ENCODE results near the gene TP53I3. TPM values are rescaled to one million over a fixed set of nuclear protein-coding genes. Genes with fewer than 3 reads are reported as not detected.

The TP53I3 gene, protein sequence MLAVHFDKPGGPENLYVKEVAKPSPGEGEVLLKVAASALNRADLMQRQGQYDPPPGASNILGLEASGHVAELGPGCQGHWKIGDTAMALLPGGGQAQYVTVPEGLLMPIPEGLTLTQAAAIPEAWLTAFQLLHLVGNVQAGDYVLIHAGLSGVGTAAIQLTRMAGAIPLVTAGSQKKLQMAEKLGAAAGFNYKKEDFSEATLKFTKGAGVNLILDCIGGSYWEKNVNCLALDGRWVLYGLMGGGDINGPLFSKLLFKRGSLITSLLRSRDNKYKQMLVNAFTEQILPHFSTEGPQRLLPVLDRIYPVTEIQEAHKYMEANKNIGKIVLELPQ
- 100 to 1,000 TPM in 1 of 8 experiments, 10 to 100 TPM in 5, 1 to 10 TPM in 2; 7.5 to 177 (median 30.4) TPM for total RNA-seq

DNA sequence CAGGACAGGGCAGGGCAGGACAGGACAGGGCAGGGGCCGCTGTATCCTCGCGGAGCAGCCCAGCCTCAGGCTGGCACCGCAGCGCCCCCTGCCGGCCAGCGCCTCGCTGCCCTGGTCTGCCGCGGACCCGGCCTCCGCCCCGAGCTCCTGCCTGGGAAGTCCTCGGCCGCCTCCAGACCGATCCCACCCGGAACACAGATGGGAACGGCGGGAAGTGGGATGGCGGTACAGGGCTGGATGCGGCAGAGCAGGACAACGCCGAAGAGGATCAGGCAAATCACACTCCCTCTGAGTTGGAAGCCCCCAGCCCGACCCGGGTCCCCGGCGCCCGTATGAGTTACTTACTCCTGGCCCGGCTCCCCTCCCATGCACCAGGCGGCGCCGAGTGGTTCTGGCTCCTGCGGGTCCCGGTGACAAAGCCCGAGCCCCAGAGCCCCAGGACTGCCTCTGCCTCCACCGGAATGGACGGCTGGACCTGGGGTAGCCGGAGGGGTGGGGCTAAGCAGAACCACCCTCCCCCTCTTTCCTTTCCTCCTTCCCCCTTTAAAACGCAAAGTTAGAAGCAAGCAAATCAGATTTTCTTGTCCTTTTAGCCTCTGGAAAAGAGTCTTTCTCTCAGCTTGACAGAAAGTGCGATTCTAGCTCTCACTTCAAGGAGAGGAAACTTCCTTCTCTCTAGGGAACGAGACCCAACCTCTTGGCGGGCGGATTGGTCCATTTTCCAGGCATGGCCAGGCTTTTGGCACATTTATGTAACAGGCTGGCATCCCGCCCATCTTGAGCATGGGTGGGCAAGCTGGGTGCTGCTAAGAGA lies at the start of gene TP53I3:
TP53I3 (minus strand) TSS at position 449 of the 814 bp plus-strand sequence. CDS start 508 bp downstream, outside the sequence.
- H3K4me1 ChIP-seq (replicated peaks in 1 of 2) = peaks cover 4 to 8% of the 10 kb centered on the region in 2 donors
- H3K27ac ChIP-seq = peak within 1 kb of the TSS; percentile 67 to 89
- H3K4me3 ChIP-seq = peak within 1 kb of the TSS; percentile 32 to 48 (median 45)
- WGBS, 10 experiments = 0 to 11% (median 4%) methylated on average over 3 to 16 of the region's 44 CpGs; no CpG with 5 or more reads in 6 of the 10 experiments
- in situ Hi-C loops (cut with MboI; ENCODE audit: low pct_unique_long_range_greater_than_20kb in 2 of 9, low sequenced_read_pairs in 9 of 9, unreplicated experiment in 9 of 9) = loop anchor here in 2 of 9 experiments (25.0 kb wide), 2 partner anchors 103 to 303 kb away; partner anchors contain the start of gene FAM228A (in 1 of the 2)
- peak; percentile 74 to 97 (median 94) for ATAC-seq (replicated peaks in 6 of 8)

GRCh38 chr2:24132543-24132942 lies 47.9 kb upstream of the TP53I3 start:
- ATAC-seq (replicated peaks in 6 of 8) = no peak
- no peaks in the 10 kb centered on the region for H3K4me1 ChIP-seq (replicated peaks in 1 of 2)
- H3K4me3 ChIP-seq = no peak overlapping the region
- whole genome bisulfite sequencing, 10 experiments = 36 to 100% (median 96%) methylated on average over 1 to 3 of the region's 3 CpGs; no CpG with 5 or more reads in 1 of the 10 experiments
- H3K27ac ChIP-seq = no peak overlapping the region
- in situ Hi-C loops (cut with MboI; ENCODE audit: low pct_unique_long_range_greater_than_20kb in 2 of 9, low sequenced_read_pairs in 9 of 9, unreplicated experiment in 9 of 9) = loop anchor here in 1 of 9 experiments (25.0 kb wide), 1 partner anchor 255 kb away; no protein-coding TSS in a partner anchor

- in situ Hi-C loops (cut with MboI; ENCODE audit: low pct_unique_long_range_greater_than_20kb in 2 of 9, low sequenced_read_pairs in 9 of 9, unreplicated experiment in 9 of 9) = loop anchor here in 1 of 9 experiments (25.0 kb wide), 1 partner anchor 261 kb away; no protein-coding TSS in a partner anchor
- no peak for ATAC-seq (replicated peaks in 6 of 8)
- 60 to 100% (median 88%) methylated on average over 1 of the region's 1 CpG; no CpG with 5 or more reads in 5 of the 10 experiments for WGBS, 10 experiments
- Histone ChIP-seq H3K4me1 (replicated peaks in 1 of 2) (peaks cover 8 to 9% of the 10 kb centered on the region in 2 donors), H3K27ac (no peak overlapping the region), H3K4me3 (no peak overlapping the region)
These were observed 41.3 kb upstream of the TP53I3 start for GRCh38 chr2:24125956-24126355.

- peak in 7 of 8 experiments; percentile 5 to 14 (median 8) for ATAC-seq (replicated peaks in 6 of 8)
- Histone ChIP-seq H3K4me3 (peak overlapping the region; percentile 61 to 89 (median 73)), H3K4me1 (replicated peaks in 1 of 2) (peaks cover 8 to 9% of the 10 kb centered on the region in 2 donors), H3K27ac (peak overlapping the region; percentile 91 to 93)
- in situ Hi-C loops (cut with MboI; ENCODE audit: low pct_unique_long_range_greater_than_20kb in 2 of 9, low sequenced_read_pairs in 9 of 9, unreplicated experiment in 9 of 9) = loop anchor here in 1 of 9 experiments (25.0 kb wide), 1 partner anchor 238 kb away; the partner anchor contains the start of gene ITSN2
- WGBS, 10 experiments = 0 to 57% (median 25%) methylated on average over 1 to 6 of the region's 9 CpGs
These were observed 39.4 kb upstream of the TP53I3 start for GRCh38 chr2:24123922-24124580.

- peak; percentile 88 to 96 (median 95) for ATAC-seq (replicated peaks in 6 of 8)
- H3K4me3 ChIP-seq = peak within 1 kb of the TSS; percentile 61 to 89 (median 73)
- peak within 1 kb of the TSS; percentile 91 to 93 for H3K27ac ChIP-seq
- peaks cover 8 to 9% of the 10 kb centered on the region in 2 donors for H3K4me1 ChIP-seq (replicated peaks in 1 of 2)
- in situ Hi-C loops (cut with MboI; ENCODE audit: low pct_unique_long_range_greater_than_20kb in 2 of 9, low sequenced_read_pairs in 9 of 9, unreplicated experiment in 9 of 9) = loop anchor here in 1 of 9 experiments (25.0 kb wide), 1 partner anchor 239 kb away; the partner anchor contains the start of gene ITSN2
- WGBS, 10 experiments = 0 to 4% (median 0%) methylated on average over 2 to 13 of the region's 103 CpGs; no CpG with 5 or more reads in 7 of the 10 experiments
These were observed 38.7 kb upstream of the TP53I3 start, which contains the start of the genes FAM228B and PFN4 for GRCh38 chr2:24123195-24123921. Gene FAM228B (plus strand): TSS chr2:24123469. CDS start chr2:24124362, 893 bp downstream. Gene PFN4 (minus strand): TSS chr2:24123334. CDS start chr2:24122535, 799 bp downstream.

DNA sequence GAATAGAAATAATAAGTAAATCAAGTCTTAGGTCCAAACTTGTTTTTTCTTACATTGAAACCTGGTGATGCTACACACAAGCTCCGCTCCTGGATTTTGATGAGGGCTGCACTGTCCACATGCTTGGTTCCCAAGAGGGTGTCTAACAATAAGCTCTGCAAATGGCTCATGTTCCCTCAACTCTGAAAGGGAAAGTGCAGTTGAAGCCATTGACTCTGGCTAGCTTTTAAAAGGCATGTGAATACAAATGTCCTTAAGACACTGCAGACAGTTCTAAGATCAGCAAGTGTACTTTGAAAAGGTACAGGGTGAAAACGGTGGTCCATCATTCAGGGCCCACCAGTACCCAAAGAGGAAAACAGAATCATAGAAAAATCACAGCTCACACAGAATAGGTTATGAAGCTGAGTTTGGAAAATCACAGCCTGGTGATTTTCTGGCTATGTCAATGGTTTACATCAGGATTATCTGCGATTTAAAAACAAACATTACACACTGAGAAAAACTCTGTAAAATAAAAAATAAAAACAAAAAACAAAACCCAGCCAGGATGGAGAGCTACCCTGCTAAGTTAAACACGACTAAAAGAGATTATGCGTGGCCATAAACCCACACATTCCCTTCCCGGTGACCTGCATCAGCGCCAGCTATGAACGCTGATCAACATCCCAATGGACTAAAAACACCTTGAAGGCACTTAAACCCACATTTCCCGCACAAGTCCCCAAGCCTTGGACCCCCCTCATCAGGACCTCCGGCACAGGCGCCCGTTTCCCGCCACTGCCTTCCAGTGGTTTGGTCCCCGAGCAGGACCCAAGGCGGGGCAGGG lies 37.9 kb upstream of the TP53I3 start:
- Histone ChIP-seq H3K4me1 (replicated peaks in 1 of 2) (peaks cover 9 to 12% of the 10 kb centered on the region in 2 donors), H3K27ac (peak overlapping the region; percentile 91 to 93), H3K4me3 (peak overlapping the region; percentile 61 to 89 (median 73))
- in situ Hi-C loops (cut with MboI; ENCODE audit: low pct_unique_long_range_greater_than_20kb in 2 of 9, low sequenced_read_pairs in 9 of 9, unreplicated experiment in 9 of 9) = loop anchor here in 1 of 9 experiments (25.0 kb wide), 1 partner anchor 240 kb away; the partner anchor contains the start of gene ITSN2
- peak in 1 of 8 experiments; percentile 3 for ATAC-seq (replicated peaks in 6 of 8)
- 7 to 61% (median 21%) methylated on average over 1 to 12 of the region's 15 CpGs for WGBS, 10 experiments

- no peak overlapping the region for H3K27ac ChIP-seq
- no peak overlapping the region for H3K4me3 ChIP-seq
- 20 to 76% (median 50%) methylated on average over 1 to 4 of the region's 4 CpGs; no CpG with 5 or more reads in 1 of the 10 experiments for WGBS, 10 experiments
- peaks cover 9 to 12% of the 10 kb centered on the region in 2 donors for H3K4me1 ChIP-seq (replicated peaks in 1 of 2)
- no peak for ATAC-seq (replicated peaks in 6 of 8)
- in situ Hi-C loops (cut with MboI; ENCODE audit: low pct_unique_long_range_greater_than_20kb in 2 of 9, low sequenced_read_pairs in 9 of 9, unreplicated experiment in 9 of 9) = loop anchor here in 1 of 9 experiments (25.0 kb wide), 1 partner anchor 241 kb away; the partner anchor contains the start of gene ITSN2
These were observed 36.8 kb upstream of the TP53I3 start for GRCh38 chr2:24121469-24121868.

GRCh38 chr2:24121066-24121465 lies 36.4 kb upstream of the TP53I3 start:
- peaks cover 9 to 12% of the 10 kb centered on the region in 2 donors for H3K4me1 ChIP-seq (replicated peaks in 1 of 2)
- H3K27ac ChIP-seq = no peak overlapping the region
- ATAC-seq (replicated peaks in 6 of 8) = no peak
- WGBS, 10 experiments = 20 to 100% (median 91%) methylated on average over 1 to 5 of the region's 5 CpGs
- no peak overlapping the region for H3K4me3 ChIP-seq
- in situ Hi-C loops (cut with MboI; ENCODE audit: low pct_unique_long_range_greater_than_20kb in 2 of 9, low sequenced_read_pairs in 9 of 9, unreplicated experiment in 9 of 9) = loop anchor here in 1 of 9 experiments (25.0 kb wide), 1 partner anchor 241 kb away; the partner anchor contains the start of gene ITSN2

- no peak for ATAC-seq (replicated peaks in 6 of 8)
- Histone ChIP-seq H3K27ac (no peak overlapping the region), H3K4me3 (no peak overlapping the region), H3K4me1 (replicated peaks in 1 of 2) (peaks cover 5 to 7% of the 10 kb centered on the region in 2 donors)
- WGBS, 10 experiments = 29 to 63% (median 40%) methylated on average over 1 of the region's 1 CpG; no CpG with 5 or more reads in 7 of the 10 experiments
- in situ Hi-C loops (cut with MboI; ENCODE audit: low pct_unique_long_range_greater_than_20kb in 2 of 9, low sequenced_read_pairs in 9 of 9, unreplicated experiment in 9 of 9) = loop anchor here in 1 of 9 experiments (25.0 kb wide), 1 partner anchor 244 kb away; the partner anchor contains the start of gene ITSN2
These were observed 33.3 kb upstream of the TP53I3 start for GRCh38 chr2:24117902-24118301.

DNA sequence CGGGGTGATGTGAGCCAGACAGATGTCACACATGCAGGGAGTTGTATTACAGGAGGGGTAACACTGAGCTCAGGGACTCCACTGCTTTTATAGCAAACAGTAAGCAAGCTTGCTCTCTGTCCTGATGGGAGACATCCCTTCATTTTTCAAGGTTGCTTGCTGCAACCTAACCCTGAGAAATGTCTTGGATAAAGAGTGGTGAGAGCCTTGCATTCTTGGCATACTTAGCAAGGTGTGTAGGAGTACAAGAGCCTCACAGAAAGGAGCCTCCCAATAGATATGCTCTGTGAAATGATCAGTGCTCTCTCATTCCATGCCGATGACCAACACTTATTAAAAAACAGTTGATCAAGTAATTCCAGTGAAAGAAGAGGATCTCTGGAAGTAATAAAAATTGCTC lies 30.4 kb upstream of the TP53I3 start:
- in situ Hi-C loops (cut with MboI; ENCODE audit: low pct_unique_long_range_greater_than_20kb in 2 of 9, low sequenced_read_pairs in 9 of 9, unreplicated experiment in 9 of 9) = loop anchor here in 1 of 9 experiments (25.0 kb wide), 1 partner anchor 247 kb away; the partner anchor contains the start of gene ITSN2
- 20 to 100% (median 100%) methylated on average over 1 of the region's 2 CpGs for WGBS, 10 experiments
- H3K4me3 ChIP-seq = no peak overlapping the region
- peaks cover 0 to 3% of the 10 kb centered on the region in 2 donors for H3K4me1 ChIP-seq (replicated peaks in 1 of 2)
- H3K27ac ChIP-seq = no peak overlapping the region
- no peak for ATAC-seq (replicated peaks in 6 of 8)
